Calu3 (cell line): ENCODE measurements around the gene ZEB2. TPM values are rescaled to one million over a fixed set of nuclear protein-coding genes. Genes with fewer than 3 reads are reported as not detected.

ENCODE experiments used
- BruUV-seq: library from RNA; stranded (reverse); fragments of 400-500 nt; replicated peaks from 2 replicates; lab custom pipeline; 2021; lab: Mats Ljungman, UMichigan
- CTCF ChIA-PET: fragments of 300-600 bp; sonication (Branson Sonifier 250); formaldehyde crosslinking; loops from one replicate; lab custom pipeline; 2022; ENCODE audit warnings: antibody characterized with exemption; lab: Charles Lee
- DNase-seq: peaks from one replicate; pipeline ENCODE4 v3.0.0; 2022
- H3K27ac Mint-ChIP-seq: one replicate; pipeline ENCODE4 v1.8.0; 2022; ENCODE audit warnings: mixed read lengths; ENCODE audit not compliant: unreplicated experiment
- H3K27me3 Mint-ChIP-seq: one replicate; pipeline ENCODE4 v1.8.0; 2022; ENCODE audit warnings: mixed read lengths; ENCODE audit not compliant: unreplicated experiment
- H3K36me3 Mint-ChIP-seq: one replicate; pipeline ENCODE4 v1.8.0; 2022; ENCODE audit warnings: mild to moderate bottlenecking, moderate library complexity, mixed read lengths; ENCODE audit not compliant: insufficient read depth, unreplicated experiment
- H3K4me1 Mint-ChIP-seq: one replicate; pipeline ENCODE4 v1.8.0; 2022; ENCODE audit warnings: mild to moderate bottlenecking, low read depth, mixed read lengths; ENCODE audit not compliant: unreplicated experiment
- H3K4me3 Mint-ChIP-seq: one replicate; pipeline ENCODE4 v1.8.0; 2022; ENCODE audit warnings: mild to moderate bottlenecking, low read depth, moderate library complexity, mixed read lengths; ENCODE audit not compliant: unreplicated experiment
- H3K9me3 Mint-ChIP-seq: one replicate; pipeline ENCODE4 v1.8.0; 2022; ENCODE audit warnings: low read depth, mixed read lengths; ENCODE audit not compliant: unreplicated experiment
- CTCF ChIP-seq: fragments of 200-600 bp; IDR thresholded peaks from one replicate; pipeline ENCODE4 v1.8.0; 2022; ENCODE audit warnings: antibody characterized with exemption; ENCODE audit not compliant: unreplicated experiment
- intact Hi-C: fragments of 100-400 bp; cut with micrococcal nuclease; formaldehyde crosslinking; loops from one replicate; pipeline ENCODE4 v1.10.0; 2022; ENCODE audit not compliant: unreplicated experiment
- total RNA-seq: library from RNA; stranded (reverse); gene quantifications from 2 replicates; pipeline ENCODE4 v1.2.3, GENCODE V29; 2022

ZEB2 gene
- total RNA-seq, 1 experiment from 2014 or later = 0.97 TPM

- no peak for DNase-seq
- no peaks in the 10 kb centered on the region for H3K27me3 Mint-ChIP-seq
- no peaks in the 10 kb centered on the region for H3K36me3 Mint-ChIP-seq
- no peak overlapping the region for H3K4me3 Mint-ChIP-seq
- intact Hi-C loops = no loop called here
- no peak for TF ChIP-seq CTCF
- H3K9me3 Mint-ChIP-seq = no peaks in the 10 kb centered on the region
- H3K27ac Mint-ChIP-seq = no peak overlapping the region
- H3K4me1 Mint-ChIP-seq = no peaks in the 10 kb centered on the region
- BruUV-seq = no TSS peak
- CTCF ChIA-PET = no interaction called here
Observed at GRCh38 chr2:144401036-144401435, 118.9 kb downstream of the ZEB2 start.

DNA sequence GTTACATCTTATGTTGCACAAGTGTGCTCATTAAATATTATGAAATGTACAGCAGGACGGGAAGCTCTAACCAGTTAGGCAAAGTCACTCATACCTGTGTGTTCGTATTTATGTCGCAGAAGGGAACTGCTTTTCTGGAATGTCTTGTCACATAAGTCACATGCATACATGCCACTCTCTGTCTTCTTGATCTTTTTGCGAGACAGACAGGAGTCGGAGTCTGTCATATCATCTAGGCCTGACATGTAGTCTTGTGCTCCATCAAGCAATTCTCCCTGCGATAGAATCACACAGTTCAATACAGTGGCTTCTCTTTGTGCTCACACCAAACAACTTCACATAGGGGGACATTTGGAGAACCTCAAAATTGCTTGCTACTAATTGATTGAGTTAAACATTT, 123.6 kb downstream of the ZEB2 start:
- Mint-ChIP-seq H3K27me3 (no peaks in the 10 kb centered on the region), H3K4me1 (no peaks in the 10 kb centered on the region), H3K36me3 (no peaks in the 10 kb centered on the region), H3K4me3 (no peak overlapping the region), H3K9me3 (no peaks in the 10 kb centered on the region), H3K27ac (no peak overlapping the region)
- TF ChIP-seq CTCF = no peak
- CTCF ChIA-PET = no interaction called here
- DNase-seq = no peak
- intact Hi-C loops = no loop called here
- no TSS peak for BruUV-seq

GRCh38 chr2:144390424-144391020, 129.4 kb downstream of the ZEB2 start:
- Mint-ChIP-seq H3K27me3 (no peaks in the 10 kb centered on the region), H3K9me3 (no peaks in the 10 kb centered on the region), H3K4me3 (no peak overlapping the region), H3K36me3 (no peaks in the 10 kb centered on the region), H3K27ac (no peak overlapping the region), H3K4me1 (no peaks in the 10 kb centered on the region)
- CTCF ChIA-PET = no interaction called here
- intact Hi-C loops = no loop called here
- no TSS peak for BruUV-seq
- DNase-seq = no peak
- TF ChIP-seq CTCF = no peak

DNA sequence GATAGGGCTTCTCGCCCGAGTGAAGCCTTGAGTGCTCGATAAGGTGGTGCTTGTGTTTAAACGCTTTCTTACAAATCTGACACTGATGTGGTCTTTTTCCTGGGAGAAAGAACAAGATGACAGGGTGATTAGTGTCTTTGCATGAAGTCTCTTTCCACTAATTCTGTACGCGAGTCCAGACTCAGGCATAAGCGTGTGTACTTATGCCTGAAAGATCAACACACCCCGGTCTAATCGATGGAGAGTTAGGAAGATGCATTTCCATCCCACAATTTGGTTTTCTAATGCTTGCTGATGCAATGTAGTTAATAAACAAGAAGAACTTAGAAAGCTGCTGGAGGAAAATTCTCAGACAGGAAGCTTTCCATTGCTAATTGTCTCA, 130.0 kb downstream of the ZEB2 start:
- CTCF ChIA-PET = interaction anchor here (0.6 kb wide), 1 partner anchor 37 kb away, joined by 3 read pairs; no protein-coding TSS in a partner anchor
- H3K4me1 Mint-ChIP-seq = no peaks in the 10 kb centered on the region
- intact Hi-C loops = no loop called here
- no peak for TF ChIP-seq CTCF
- no peak for DNase-seq
- no peaks in the 10 kb centered on the region for H3K36me3 Mint-ChIP-seq
- no TSS peak for BruUV-seq
- H3K4me3 Mint-ChIP-seq = no peak overlapping the region
- no peak overlapping the region for H3K27ac Mint-ChIP-seq
- H3K27me3 Mint-ChIP-seq = no peaks in the 10 kb centered on the region
- no peaks in the 10 kb centered on the region for H3K9me3 Mint-ChIP-seq
